Body of pancreas (tissue), 4 donors: ENCODE data around the gene CCDC106. TPM values are rescaled to one million over a fixed set of nuclear protein-coding genes. Genes with fewer than 3 reads are reported as not detected.
A peak's percentile ranks its signal among the peaks of the same experiment; 100 is the strongest.

Source experiments
- ATAC-seq: fragments of 150-250 bp; one replicate; pipeline ENCODE4 v1.9.1; 2016
- DNase-seq, 4 donors: peaks; one replicate each; pipeline ENCODE4 v3.0.0-alpha.2; 2019
- H3K27ac ChIP-seq, 4 donors: fragments of 200-600 bp; sonication (generic); 1 replicate in 3 of 4; 2 replicates in 1 of 4; pipeline versions ENCODE4 v1.5.1 to v1.6.1; 2016 to 2019; ENCODE audit warnings: mild to moderate bottlenecking in 1 of 4, mixed read lengths in 1 of 4, moderate library complexity in 1 of 4
- H3K27me3 ChIP-seq, 2 donors: fragments of 200-600 bp; sonication (generic); one replicate each; pipeline ENCODE4 v1.6.0; 2016; ENCODE audit warnings: mild to moderate bottlenecking in 1 of 2
- H3K36me3 ChIP-seq, 2 donors: fragments of 200-600 bp; sonication (generic); replicated peaks in 1 of 2; 2 replicates each; pipeline ENCODE4 v1.5.1; 2016; ENCODE audit warnings: low read depth in 2 of 2; ENCODE audit not compliant: insufficient read depth in 1 of 2
- H3K4me1 ChIP-seq: fragments of 200-600 bp; sonication (generic); one replicate; pipeline ENCODE4 v1.6.0; 2016
- H3K4me3 ChIP-seq, 2 donors: fragments of 200-600 bp; sonication (generic); 1 replicate in 1 of 2; 2 replicates in 1 of 2; pipeline ENCODE4 v1.5.1; 2016 to 2019
- H3K9me3 ChIP-seq, 3 donors: fragments of 200-600 bp; sonication (generic); 1 replicate in 2 of 3; 2 replicates in 1 of 3; pipeline ENCODE4 v1.5.1; 2016
- POLR2A ChIP-seq, 3 donors: fragments of 450-650 bp; IDR thresholded peaks; one replicate each; pipeline ENCODE4 v1.6.1; 2016; ENCODE audit warnings: antibody characterized with exemption in 3 of 3, mild to moderate bottlenecking in 2 of 3
- WGBS, 2 donors: methylation state at CpG; one replicate each; pipeline ENCODE4 v1.1.5; 2017; 5-methylcytosine and 5-hydroxymethylcytosine counted together
- intact Hi-C: fragments of 100-400 bp; cut with DNase I; formaldehyde crosslinking; loops from one replicate; pipeline ENCODE4 v1.15.1; 2023
- total RNA-seq, 2 donors: library from RNA; depleted of rRNA; stranded (reverse); fragments of >200 nt; gene quantifications; one replicate each; pipeline ENCODE4 v1.1.0, GENCODE V29; 2016
- TF ChIP-seq, protein P1 (sequence below), 7 experiments: fragments of 450-650 bp in 4 of 7; fragments of 200-600 bp in 3 of 7; sonication (generic) in 3 of 7; IDR thresholded peaks; one replicate each; pipeline ENCODE4 v1.5.1; 2016 to 2019; ENCODE audit warnings: antibody characterized with exemption in 7 of 7

CCDC106 gene
- total RNA-seq, 2 donors from 2014 or later = 5.9 to 15.0 TPM

DNA sequence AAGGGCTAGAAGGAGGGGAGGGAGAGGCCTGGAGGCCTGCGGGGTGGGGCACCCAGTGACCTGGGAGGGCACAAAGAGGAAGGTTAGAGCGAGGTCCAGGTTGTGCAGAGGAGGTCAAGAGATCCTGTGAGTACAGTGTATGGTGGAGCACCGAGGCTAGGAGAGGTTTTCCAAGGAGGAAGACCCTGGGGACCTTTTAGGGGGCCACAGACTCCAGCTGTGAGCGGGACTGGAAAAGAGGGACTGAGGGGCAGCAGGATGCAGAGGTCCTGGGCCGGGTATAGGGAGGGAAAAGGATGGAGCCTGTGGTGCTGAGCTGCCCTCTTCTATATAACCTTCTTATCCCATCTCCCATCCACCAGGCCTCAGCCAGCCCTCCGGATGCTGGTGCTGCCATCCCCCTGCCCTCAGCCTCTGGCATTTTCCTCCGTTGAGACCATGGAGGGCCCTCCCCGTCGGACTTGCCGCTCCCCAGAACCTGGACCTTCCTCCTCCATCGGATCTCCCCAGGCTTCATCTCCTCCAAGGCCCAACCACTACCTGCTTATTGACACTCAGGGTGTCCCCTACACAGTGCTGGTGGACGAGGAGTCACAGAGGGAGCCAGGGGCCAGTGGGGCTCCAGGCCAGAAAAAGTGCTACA lies 3.7 kb upstream of the CCDC106 start:
- ATAC-seq = no peak
- DNase-seq = no peak
- Histone ChIP-seq H3K27me3 (no peaks in the 10 kb centered on the region), H3K9me3 (no peaks in the 10 kb centered on the region), H3K4me1 (peaks cover 72% of the 10 kb centered on the region), H3K4me3 (peak overlapping the region; percentile 90 to 96), H3K27ac (peak overlapping the region in 3 of 4 donors; percentile 77 to 93 (median 91)), H3K36me3 (no peaks in the 10 kb centered on the region)
- 38 to 53% methylated on average over 12 of the region's 12 CpGs for WGBS, 2 donors
- intact Hi-C loops = no loop called here
- TF ChIP-seq, protein P1, sequence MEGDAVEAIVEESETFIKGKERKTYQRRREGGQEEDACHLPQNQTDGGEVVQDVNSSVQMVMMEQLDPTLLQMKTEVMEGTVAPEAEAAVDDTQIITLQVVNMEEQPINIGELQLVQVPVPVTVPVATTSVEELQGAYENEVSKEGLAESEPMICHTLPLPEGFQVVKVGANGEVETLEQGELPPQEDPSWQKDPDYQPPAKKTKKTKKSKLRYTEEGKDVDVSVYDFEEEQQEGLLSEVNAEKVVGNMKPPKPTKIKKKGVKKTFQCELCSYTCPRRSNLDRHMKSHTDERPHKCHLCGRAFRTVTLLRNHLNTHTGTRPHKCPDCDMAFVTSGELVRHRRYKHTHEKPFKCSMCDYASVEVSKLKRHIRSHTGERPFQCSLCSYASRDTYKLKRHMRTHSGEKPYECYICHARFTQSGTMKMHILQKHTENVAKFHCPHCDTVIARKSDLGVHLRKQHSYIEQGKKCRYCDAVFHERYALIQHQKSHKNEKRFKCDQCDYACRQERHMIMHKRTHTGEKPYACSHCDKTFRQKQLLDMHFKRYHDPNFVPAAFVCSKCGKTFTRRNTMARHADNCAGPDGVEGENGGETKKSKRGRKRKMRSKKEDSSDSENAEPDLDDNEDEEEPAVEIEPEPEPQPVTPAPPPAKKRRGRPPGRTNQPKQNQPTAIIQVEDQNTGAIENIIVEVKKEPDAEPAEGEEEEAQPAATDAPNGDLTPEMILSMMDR (IDR thresholded peaks at IDR 0.05) = no peak
- TF ChIP-seq POLR2A (IDR thresholded peaks at IDR 0.05) = no peak

DNA sequence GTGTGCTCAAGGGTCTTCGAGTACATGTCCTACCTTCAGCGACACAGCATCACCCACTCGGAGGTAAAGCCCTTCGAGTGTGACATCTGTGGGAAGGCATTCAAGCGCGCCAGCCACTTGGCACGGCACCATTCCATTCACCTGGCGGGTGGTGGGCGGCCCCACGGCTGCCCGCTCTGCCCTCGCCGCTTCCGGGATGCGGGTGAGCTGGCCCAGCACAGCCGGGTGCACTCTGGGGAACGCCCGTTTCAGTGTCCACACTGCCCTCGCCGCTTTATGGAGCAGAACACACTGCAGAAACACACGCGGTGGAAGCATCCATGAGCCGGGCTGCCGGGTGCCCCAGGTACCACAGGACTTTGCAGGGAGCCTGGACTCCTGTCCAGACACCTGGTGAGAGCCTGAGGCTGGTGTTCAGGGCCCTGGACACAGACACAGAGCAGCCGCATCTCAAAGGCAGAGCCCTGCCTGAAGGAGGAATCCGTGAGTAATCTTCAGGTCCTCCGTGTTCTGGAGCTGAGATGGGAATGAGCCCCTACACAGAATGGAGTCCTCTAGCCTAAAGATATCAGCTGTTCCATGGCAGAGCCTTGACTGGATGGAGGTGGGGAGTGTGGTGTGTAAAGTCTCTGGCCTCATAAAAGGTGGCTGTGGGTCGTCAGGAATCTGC lies 3.0 kb upstream of the CCDC106 start:
- Histone ChIP-seq H3K27ac (no peak overlapping the region), H3K4me3 (no peak overlapping the region), H3K36me3 (no peaks in the 10 kb centered on the region), H3K27me3 (no peaks in the 10 kb centered on the region), H3K4me1 (peaks cover 66% of the 10 kb centered on the region), H3K9me3 (no peaks in the 10 kb centered on the region)
- ATAC-seq (no peak), DNase-seq (no peak)
- WGBS, 2 donors = 63 to 78% methylated on average over 3 to 25 of the region's 28 CpGs
- intact Hi-C loops = no loop called here
- no peak for TF ChIP-seq POLR2A (IDR thresholded peaks at IDR 0.05)
- TF ChIP-seq, protein P1 (IDR thresholded peaks at IDR 0.05) = no peak

DNA sequence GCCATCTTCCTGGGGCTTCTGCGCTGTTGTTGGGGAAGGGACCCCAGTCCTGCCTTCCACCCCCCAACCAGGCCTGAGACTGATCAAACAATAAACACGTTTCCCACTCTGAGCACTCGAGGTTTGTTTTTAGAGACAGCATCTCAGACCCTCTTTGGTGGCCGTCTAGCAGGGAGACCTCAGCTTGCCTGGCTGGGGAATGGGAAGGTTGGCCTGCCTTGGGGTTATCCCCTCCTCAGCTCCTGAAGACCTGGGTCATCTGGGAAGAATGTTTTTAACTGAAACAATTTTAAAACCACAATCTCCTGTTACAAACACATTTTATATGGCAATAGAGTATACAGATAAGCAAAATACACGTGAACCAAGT lies 2.5 kb upstream of the CCDC106 start:
- DNase-seq = no peak
- 51 to 61% methylated on average over 5 of the region's 5 CpGs for WGBS, 2 donors
- TF ChIP-seq POLR2A (IDR thresholded peaks at IDR 0.05) = no peak
- TF ChIP-seq, protein P1 (IDR thresholded peaks at IDR 0.05) = no peak
- H3K36me3 ChIP-seq = no peaks in the 10 kb centered on the region
- no peaks in the 10 kb centered on the region for H3K27me3 ChIP-seq
- peaks cover 61% of the 10 kb centered on the region for H3K4me1 ChIP-seq
- no peak overlapping the region for H3K4me3 ChIP-seq
- no peaks in the 10 kb centered on the region for H3K9me3 ChIP-seq
- ATAC-seq = no peak
- H3K27ac ChIP-seq = no peak overlapping the region
- intact Hi-C loops = no loop called here

DNA sequence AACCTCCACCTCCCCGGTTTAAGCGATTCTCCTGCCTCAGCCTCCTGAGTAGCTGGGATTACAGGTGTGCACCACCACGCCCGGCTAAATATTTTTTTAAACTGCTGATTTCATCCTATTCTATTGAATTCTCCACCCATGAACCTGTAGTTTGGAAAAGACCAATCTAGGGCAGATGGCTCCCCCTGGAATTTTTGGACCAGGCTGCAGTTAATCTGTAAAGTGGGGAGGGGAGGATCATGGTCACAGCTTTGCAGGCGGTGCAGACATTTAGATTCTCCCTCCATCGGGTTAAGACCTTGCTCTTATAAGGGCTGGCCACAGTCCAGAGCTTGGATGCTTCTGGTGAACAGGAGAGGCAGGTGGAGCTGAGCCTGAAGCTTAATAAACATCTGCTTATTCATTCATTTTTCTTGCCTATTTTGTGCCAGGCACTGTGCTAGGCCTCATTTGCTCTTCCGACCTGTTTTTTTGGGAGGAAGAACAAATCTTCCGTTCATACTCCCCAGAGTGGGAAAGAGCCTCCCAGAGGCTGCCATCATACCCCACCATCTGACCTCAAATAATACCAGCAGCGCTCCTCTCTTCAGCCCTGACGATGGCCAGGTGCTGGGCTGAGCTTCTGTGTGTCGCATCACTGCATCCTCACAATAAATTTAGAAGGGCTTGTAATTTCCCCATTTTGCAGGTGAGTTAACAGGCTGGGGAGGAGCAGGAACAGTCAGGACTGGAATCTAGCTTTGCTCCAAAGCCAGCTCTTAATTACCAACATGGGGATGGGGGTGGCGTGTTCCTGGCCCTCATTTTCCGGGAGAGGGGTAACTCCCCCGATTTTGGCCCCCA lies 902 bp upstream of the CCDC106 start:
- peak in 1 of 4 donors; percentile 35 for DNase-seq
- WGBS, 2 donors = 29 to 39% methylated on average over 14 of the region's 14 CpGs
- H3K27ac ChIP-seq = peak overlapping the region; percentile 34 to 79 (median 75)
- ATAC-seq = no peak
- no peaks in the 10 kb centered on the region for H3K27me3 ChIP-seq
- intact Hi-C loops = no loop called here
- H3K4me3 ChIP-seq = no peak overlapping the region
- H3K4me1 ChIP-seq = peaks cover 51% of the 10 kb centered on the region
- no peaks in the 10 kb centered on the region for H3K36me3 ChIP-seq
- no peaks in the 10 kb centered on the region for H3K9me3 ChIP-seq
- TF ChIP-seq, protein P1 (IDR thresholded peaks at IDR 0.05) = no peak
- TF ChIP-seq POLR2A (IDR thresholded peaks at IDR 0.05) = no peak
